Gastroesophageal sphincter (tissue), 4 donors: Measurements from ENCODE around the gene ARL4D. TPM values are rescaled to one million over a fixed set of nuclear protein-coding genes. Genes with fewer than 3 reads are reported as not detected.
A peak's percentile ranks its signal among the peaks of the same experiment; 100 is the strongest.

Experiments
- ATAC-seq: fragments of 150-250 bp; one replicate; pipeline ENCODE4 v1.9.1; 2016; ENCODE audit warnings: mild to moderate bottlenecking, moderate library complexity
- H3K27ac ChIP-seq, 4 donors: fragments of 200-600 bp; sonication (generic) in 3 of 4; 1 replicate in 3 of 4; 2 replicates in 1 of 4; pipeline ENCODE4 v1.5.1; 2016 to 2019
- H3K27me3 ChIP-seq: fragments of 200-600 bp; sonication (generic); one replicate; pipeline ENCODE4 v1.5.1; 2019
- H3K36me3 ChIP-seq, 2 donors: fragments of 200-600 bp; sonication (generic); one replicate each; pipeline ENCODE4 v1.5.1; 2019; ENCODE audit warnings: control low read depth in 1 of 2
- H3K4me1 ChIP-seq, 3 donors: fragments of 200-600 bp; sonication (generic); 1 replicate in 2 of 3; 2 replicates in 1 of 3; pipeline ENCODE4 v1.5.1; 2016 to 2019; ENCODE audit warnings: control low read depth in 2 of 3
- H3K4me3 ChIP-seq, 2 donors: fragments of 200-600 bp; sonication (generic); one replicate each; pipeline ENCODE4 v1.5.1; 2019; ENCODE audit warnings: mild to moderate bottlenecking in 1 of 2, moderate library complexity in 1 of 2
- H3K9me3 ChIP-seq, 3 donors: fragments of 200-600 bp; sonication (generic); one replicate each; pipeline ENCODE4 v1.5.1; 2017 to 2019; ENCODE audit warnings: control low read depth in 2 of 3
- EP300 ChIP-seq: sonication (generic); formaldehyde crosslinking; IDR thresholded peaks from one replicate; pipeline ENCODE4 v1.6.1; 2017; ENCODE audit warnings: antibody characterized with exemption, mild to moderate bottlenecking
- POLR2A ChIP-seq, 2 donors: fragments of 450-650 bp; IDR thresholded peaks; one replicate each; pipeline ENCODE4 v1.6.1; 2017; ENCODE audit warnings: antibody characterized with exemption in 2 of 2, mild to moderate bottlenecking in 2 of 2, moderate library complexity in 1 of 2
- POLR2AphosphoS5 ChIP-seq: sonication (generic); formaldehyde crosslinking; IDR thresholded peaks from one replicate; pipeline ENCODE4 v1.6.1; 2017; ENCODE audit warnings: antibody characterized with exemption
- WGBS, 2 donors: methylation state at CpG; one replicate each; pipeline ENCODE4 v1.1.5; 2018; ENCODE audit warnings: low coverage in 1 of 2; 5-methylcytosine and 5-hydroxymethylcytosine counted together
- small RNA-seq, 4 donors: library from RNA; depleted of rRNA; stranded (forward); fragments of <200 nt; gene quantifications; one replicate each; pipeline ENCODE3, GENCODE V24; 2016
- total RNA-seq, 4 donors: library from RNA; depleted of rRNA; stranded (reverse); fragments of >200 nt; gene quantifications; one replicate each; pipeline ENCODE4 v1.1.0, GENCODE V29; 2016
- TF ChIP-seq, protein P1 (sequence below), 4 experiments: fragments of 200-600 bp in 2 of 4; fragments of 450-650 bp in 2 of 4; sonication (generic) in 1 of 4; IDR thresholded peaks; one replicate each; pipeline ENCODE4 v1.5.1; 2017 to 2019; ENCODE audit warnings: antibody characterized with exemption in 4 of 4, mild to moderate bottlenecking in 2 of 4, moderate library complexity in 2 of 4

Gene ARL4D
- total RNA-seq, 4 donors from 2014 or later, result 18.2 to 35.8 (median 20.2) TPM

DNA sequence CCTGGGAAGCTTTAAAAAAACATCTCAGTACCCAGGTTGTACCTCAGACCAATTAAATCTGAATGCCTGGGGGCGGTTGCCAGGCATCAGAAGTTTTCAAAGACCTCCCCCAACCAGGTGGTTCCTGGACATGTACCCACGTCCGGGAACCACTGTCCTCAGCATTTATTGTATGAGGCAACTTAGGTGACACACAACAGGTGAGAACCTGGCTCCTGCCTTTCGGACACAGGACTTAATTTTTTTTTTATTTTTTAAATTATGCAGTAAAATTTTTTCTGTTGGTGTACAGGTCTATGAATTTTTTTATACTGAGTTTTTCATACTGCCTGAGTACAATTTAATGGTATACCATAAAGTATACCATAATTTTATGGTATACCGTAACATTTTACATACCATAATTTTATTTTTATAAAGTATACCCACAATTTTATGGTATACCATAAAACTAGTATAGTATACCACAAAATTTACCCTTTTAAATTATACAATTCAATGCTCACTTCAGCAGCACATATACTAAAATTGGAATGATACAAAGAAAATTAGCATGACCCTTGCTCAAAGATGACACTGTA lies 46.3 kb downstream of the ARL4D start:
- no peak overlapping the region for H3K4me3 ChIP-seq
- no peak for ATAC-seq
- H3K9me3 ChIP-seq, result no peaks in the 10 kb centered on the region
- no peaks in the 10 kb centered on the region for H3K4me1 ChIP-seq
- 0 to 66% methylated on average over 1 to 5 of the region's 5 CpGs for WGBS, 2 donors
- H3K36me3 ChIP-seq, result no peaks in the 10 kb centered on the region
- no peak overlapping the region for H3K27ac ChIP-seq
- TF ChIP-seq, protein P1, sequence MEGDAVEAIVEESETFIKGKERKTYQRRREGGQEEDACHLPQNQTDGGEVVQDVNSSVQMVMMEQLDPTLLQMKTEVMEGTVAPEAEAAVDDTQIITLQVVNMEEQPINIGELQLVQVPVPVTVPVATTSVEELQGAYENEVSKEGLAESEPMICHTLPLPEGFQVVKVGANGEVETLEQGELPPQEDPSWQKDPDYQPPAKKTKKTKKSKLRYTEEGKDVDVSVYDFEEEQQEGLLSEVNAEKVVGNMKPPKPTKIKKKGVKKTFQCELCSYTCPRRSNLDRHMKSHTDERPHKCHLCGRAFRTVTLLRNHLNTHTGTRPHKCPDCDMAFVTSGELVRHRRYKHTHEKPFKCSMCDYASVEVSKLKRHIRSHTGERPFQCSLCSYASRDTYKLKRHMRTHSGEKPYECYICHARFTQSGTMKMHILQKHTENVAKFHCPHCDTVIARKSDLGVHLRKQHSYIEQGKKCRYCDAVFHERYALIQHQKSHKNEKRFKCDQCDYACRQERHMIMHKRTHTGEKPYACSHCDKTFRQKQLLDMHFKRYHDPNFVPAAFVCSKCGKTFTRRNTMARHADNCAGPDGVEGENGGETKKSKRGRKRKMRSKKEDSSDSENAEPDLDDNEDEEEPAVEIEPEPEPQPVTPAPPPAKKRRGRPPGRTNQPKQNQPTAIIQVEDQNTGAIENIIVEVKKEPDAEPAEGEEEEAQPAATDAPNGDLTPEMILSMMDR (IDR thresholded peaks at IDR 0.05), result no peak
- no peak for TF ChIP-seq POLR2A (IDR thresholded peaks at IDR 0.05)
- TF ChIP-seq EP300, result no peak
- no peak for TF ChIP-seq POLR2AphosphoS5
- H3K27me3 ChIP-seq, result no peaks in the 10 kb centered on the region

DNA sequence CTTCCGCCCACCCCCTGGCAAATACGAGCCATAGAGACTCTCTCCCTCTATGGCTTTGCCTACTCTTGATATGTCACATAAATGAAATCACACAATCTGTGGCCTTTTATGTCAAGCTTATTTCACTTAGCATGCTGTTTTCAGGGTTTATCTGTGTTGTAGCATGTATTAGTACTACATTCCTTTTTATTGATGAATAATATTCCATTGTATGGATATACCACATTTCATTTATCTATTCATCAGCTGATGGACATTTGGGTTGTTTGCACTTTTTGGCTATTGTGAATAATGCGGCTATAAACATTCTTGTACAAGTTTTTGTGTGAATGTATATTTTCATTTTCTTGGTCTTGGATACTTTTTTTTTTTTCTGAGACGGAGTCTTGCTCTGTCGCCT lies 48.0 kb downstream of the ARL4D start:
- Histone ChIP-seq H3K27ac (no peak overlapping the region), H3K27me3 (no peaks in the 10 kb centered on the region), H3K4me1 (no peaks in the 10 kb centered on the region), H3K36me3 (no peaks in the 10 kb centered on the region), H3K9me3 (no peaks in the 10 kb centered on the region), H3K4me3 (no peak overlapping the region)
- WGBS, 2 donors, result 88 to 94% methylated on average over 4 of the region's 5 CpGs
- ATAC-seq, result no peak
- TF ChIP-seq POLR2A (IDR thresholded peaks at IDR 0.05) (no peak), POLR2AphosphoS5 (no peak), EP300 (no peak)
- TF ChIP-seq, protein P1 (IDR thresholded peaks at IDR 0.05), result no peak

DNA sequence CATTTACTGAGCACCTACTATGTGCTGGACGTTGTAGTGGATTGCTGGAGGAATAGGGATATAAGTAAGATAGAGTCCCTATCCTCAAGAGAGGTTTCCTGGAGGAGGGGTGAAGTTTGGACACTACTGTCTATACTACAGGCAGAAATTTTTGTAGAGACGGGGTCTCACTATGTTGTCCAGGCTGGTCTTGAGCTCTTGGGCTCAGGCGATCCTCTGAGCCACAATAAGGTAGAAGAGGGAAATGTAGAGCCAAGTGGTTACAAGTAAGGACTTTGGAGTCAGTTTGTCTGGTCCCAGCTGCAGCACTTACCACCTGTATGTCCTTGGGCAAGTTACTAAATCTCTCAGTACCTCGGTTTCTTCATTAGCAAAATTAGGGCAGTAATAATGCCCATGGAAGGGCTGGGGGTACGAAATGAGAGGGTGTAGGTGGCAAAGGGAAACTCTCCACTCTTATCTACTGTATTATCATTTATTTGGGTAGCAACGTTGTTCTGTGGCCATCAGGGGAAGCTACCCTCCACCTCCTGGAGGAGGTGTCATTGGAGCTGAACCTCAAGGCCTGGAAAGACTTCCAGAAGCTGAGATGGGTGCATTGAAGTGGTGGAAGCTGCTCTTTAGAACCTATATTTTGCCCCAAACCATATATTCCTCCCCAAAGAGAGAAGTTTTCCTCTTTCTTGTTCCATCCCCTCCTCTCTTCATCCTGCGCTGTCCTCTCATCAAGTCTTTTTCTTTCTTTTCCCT lies 50.1 kb downstream of the ARL4D start:
- Histone ChIP-seq H3K36me3 (no peaks in the 10 kb centered on the region), H3K27ac (no peak overlapping the region), H3K27me3 (no peaks in the 10 kb centered on the region), H3K4me1 (no peaks in the 10 kb centered on the region), H3K9me3 (no peaks in the 10 kb centered on the region), H3K4me3 (no peak overlapping the region)
- TF ChIP-seq, protein P1 (IDR thresholded peaks at IDR 0.05), result no peak
- no peak for TF ChIP-seq EP300
- no peak for TF ChIP-seq POLR2A (IDR thresholded peaks at IDR 0.05)
- no peak for TF ChIP-seq POLR2AphosphoS5
- no peak for ATAC-seq
- 78% methylated on average over 6 of the region's 7 CpGs for WGBS, 2 donors

DNA sequence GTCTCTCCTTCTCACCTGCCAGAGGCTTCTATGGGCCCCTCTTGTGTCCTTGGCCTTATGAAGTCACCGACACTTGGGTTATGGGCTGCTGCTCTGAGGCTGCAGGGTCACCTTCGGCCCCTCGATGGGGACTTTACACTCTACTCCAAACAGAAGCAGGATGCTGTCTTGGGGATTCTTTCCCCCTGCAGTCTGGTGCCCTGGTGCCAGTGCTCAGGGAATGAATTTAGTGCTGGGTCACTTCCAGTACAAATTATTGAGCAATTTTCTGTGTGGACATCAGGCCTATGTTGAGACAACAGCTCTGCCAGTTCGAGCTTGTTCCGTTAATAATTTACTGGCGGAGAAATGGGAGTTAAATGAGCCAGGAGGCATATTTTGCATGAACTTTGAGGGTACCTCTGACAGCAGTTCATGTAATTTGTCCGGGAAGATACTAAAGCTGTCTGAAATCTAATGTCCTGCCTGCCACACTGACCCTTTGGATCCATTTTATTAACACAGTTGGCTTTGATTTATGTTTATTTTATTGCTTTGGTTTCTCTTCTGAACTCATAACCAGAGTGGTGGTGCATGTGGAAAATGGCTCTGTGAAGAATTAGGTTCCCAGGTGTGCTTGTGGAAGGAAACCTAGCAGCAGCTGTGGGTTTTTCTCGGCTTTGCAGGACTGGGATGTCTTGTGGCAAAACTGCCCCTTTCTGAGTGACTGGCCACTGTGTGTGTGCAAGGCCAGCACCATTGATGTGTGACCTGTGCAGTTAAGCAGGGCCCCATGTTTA lies 50.9 kb downstream of the ARL4D start:
- no peaks in the 10 kb centered on the region for H3K9me3 ChIP-seq
- H3K27me3 ChIP-seq, result no peaks in the 10 kb centered on the region
- no peaks in the 10 kb centered on the region for H3K4me1 ChIP-seq
- WGBS, 2 donors, result 57 to 73% methylated on average over 1 to 8 of the region's 8 CpGs
- H3K36me3 ChIP-seq, result no peaks in the 10 kb centered on the region
- ATAC-seq, result no peak
- H3K4me3 ChIP-seq, result no peak overlapping the region
- TF ChIP-seq EP300, result no peak
- TF ChIP-seq POLR2AphosphoS5, result peak; percentile 22
- H3K27ac ChIP-seq, result no peak overlapping the region

Small RNAs within 50 kb of the gene (small RNA-seq; reads per million reads assigned to genes)
- gene RNU6-1137P, result 0 reads per million in 4 donors
- gene RNU6-406P, result 0 reads per million in 4 donors
- gene RNU6-470P, result 0 reads per million in 4 donors

Other genes starting within 250 kb of the ARL4D start
- 100 to 1,000 TPM in 3 of 4 donors, 10 to 100 TPM in 1; 99.2 to 152 (median 126) TPM for gene NBR1, start 227.8 kb upstream of the ARL4D start, total RNA-seq
- 10 to 100 TPM in 1 of 4 donors, 1 to 10 TPM in 3; 3.7 to 13.5 (median 4.4) TPM for gene TMEM106A, start 187.1 kb upstream of the ARL4D start, total RNA-seq
- gene CCDC200, start 170.4 kb upstream of the ARL4D start, total RNA-seq, result not detected
- gene RNU2-1, start 165.0 kb upstream of the ARL4D start, total RNA-seq, result not detected
- gene DHX8, start 85.0 kb downstream of the ARL4D start, total RNA-seq, result 10 to 100 TPM; 29.6 to 40.9 (median 34.1) TPM
- gene ETV4, start 147.3 kb downstream of the ARL4D start, total RNA-seq, result 1 to 10 TPM in 1 of 4 donors, under 1 TPM in 2, not detected in 1; 0.67 to 2.6 (median 0.96) TPM